Suprapubic skin (tissue), 4 donors: ENCODE measurements around the gene PROP1. TPM values are rescaled to one million over a fixed set of nuclear protein-coding genes. Genes with fewer than 3 reads are reported as not detected.
"Not testable (repeated sequence)": the region's sequence is repeated elsewhere in the genome, so short reads cannot be mapped to it uniquely, and the experiment has no call there.

Source experiments
- DNase-seq, 2 donors: peaks; one replicate each; pipeline ENCODE4 v3.0.0-alpha.2; 2019; ENCODE audit warnings: low spot score in 2 of 2
- H3K27ac ChIP-seq: fragments of 200-600 bp; sonication (generic); one replicate; pipeline ENCODE4 v1.5.1; 2019
- H3K27me3 ChIP-seq: fragments of 200-600 bp; sonication (generic); one replicate; pipeline ENCODE4 v1.5.1; 2019
- H3K36me3 ChIP-seq: fragments of 200-600 bp; sonication (generic); one replicate; pipeline ENCODE4 v1.5.1; 2019
- H3K4me1 ChIP-seq: fragments of 200-600 bp; sonication (generic); one replicate; pipeline ENCODE4 v1.5.1; 2019
- H3K4me3 ChIP-seq: fragments of 200-600 bp; sonication (generic); one replicate; pipeline ENCODE4 v1.5.1; 2019; ENCODE audit warnings: mild to moderate bottlenecking
- H3K9me3 ChIP-seq: fragments of 200-600 bp; sonication (generic); one replicate; pipeline ENCODE4 v1.5.1; 2019
- EP300 ChIP-seq: sonication (generic); formaldehyde crosslinking; IDR thresholded peaks from one replicate; pipeline ENCODE4 v1.6.1; 2017; ENCODE audit warnings: antibody characterized with exemption
- POLR2A ChIP-seq, 2 donors: fragments of 450-650 bp; IDR thresholded peaks; one replicate each; pipeline ENCODE4 v1.6.1; 2017; ENCODE audit warnings: antibody characterized with exemption in 2 of 2, mild to moderate bottlenecking in 2 of 2, moderate library complexity in 2 of 2
- POLR2AphosphoS5 ChIP-seq, 3 donors: sonication (generic); formaldehyde crosslinking; IDR thresholded peaks; one replicate each; pipeline ENCODE4 v1.6.1; 2017; ENCODE audit warnings: antibody characterized with exemption in 3 of 3
- WGBS: methylation state at CpG from one replicate; pipeline ENCODE4 v1.1.5; 2018; 5-methylcytosine and 5-hydroxymethylcytosine counted together
- total RNA-seq, 4 donors: library from RNA; depleted of rRNA; stranded (reverse); fragments of >200 nt; gene quantifications; one replicate each; pipeline ENCODE4 v1.1.0, GENCODE V29; 2016
- TF ChIP-seq, protein P1 (sequence below), 2 donors: fragments of 200-600 bp in 1 of 2; fragments of 450-650 bp in 1 of 2; sonication (generic) in 1 of 2; IDR thresholded peaks; one replicate each; pipeline ENCODE4 v1.5.1; 2016 to 2019; ENCODE audit warnings: antibody characterized with exemption in 2 of 2, mild to moderate bottlenecking in 1 of 2, moderate library complexity in 1 of 2

The PROP1 gene
- total RNA-seq, 4 donors from 2014 or later = not detected

DNA sequence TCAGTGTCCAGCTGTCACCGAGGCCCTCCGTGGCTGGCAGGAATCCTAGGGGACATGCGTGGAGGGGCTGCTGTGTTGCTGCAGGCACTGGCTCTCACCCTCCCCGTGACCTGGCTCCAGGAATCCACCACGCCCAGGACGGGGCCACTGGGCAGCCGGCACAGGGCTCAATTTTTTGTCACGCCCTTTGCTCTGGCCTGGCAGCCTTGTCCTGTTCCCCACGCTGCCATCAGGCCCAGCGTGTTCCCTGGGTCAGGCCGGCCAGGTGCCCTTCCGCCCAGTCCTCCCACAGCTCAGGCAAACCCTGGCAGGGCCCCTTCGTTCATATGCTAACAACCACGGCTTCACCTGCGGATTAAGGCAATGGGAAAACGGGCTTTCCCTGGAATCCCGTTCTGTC lies 37.3 kb downstream of the PROP1 start:
- Histone ChIP-seq H3K36me3 (no peaks in the 10 kb centered on the region), H3K4me1 (no peaks in the 10 kb centered on the region), H3K27ac (no peak overlapping the region), H3K27me3 (no peaks in the 10 kb centered on the region), H3K9me3 (no peaks in the 10 kb centered on the region), H3K4me3 (no peak overlapping the region)
- peak in 1 of 2 donors; percentile 76 for DNase-seq
- TF ChIP-seq, protein P1, sequence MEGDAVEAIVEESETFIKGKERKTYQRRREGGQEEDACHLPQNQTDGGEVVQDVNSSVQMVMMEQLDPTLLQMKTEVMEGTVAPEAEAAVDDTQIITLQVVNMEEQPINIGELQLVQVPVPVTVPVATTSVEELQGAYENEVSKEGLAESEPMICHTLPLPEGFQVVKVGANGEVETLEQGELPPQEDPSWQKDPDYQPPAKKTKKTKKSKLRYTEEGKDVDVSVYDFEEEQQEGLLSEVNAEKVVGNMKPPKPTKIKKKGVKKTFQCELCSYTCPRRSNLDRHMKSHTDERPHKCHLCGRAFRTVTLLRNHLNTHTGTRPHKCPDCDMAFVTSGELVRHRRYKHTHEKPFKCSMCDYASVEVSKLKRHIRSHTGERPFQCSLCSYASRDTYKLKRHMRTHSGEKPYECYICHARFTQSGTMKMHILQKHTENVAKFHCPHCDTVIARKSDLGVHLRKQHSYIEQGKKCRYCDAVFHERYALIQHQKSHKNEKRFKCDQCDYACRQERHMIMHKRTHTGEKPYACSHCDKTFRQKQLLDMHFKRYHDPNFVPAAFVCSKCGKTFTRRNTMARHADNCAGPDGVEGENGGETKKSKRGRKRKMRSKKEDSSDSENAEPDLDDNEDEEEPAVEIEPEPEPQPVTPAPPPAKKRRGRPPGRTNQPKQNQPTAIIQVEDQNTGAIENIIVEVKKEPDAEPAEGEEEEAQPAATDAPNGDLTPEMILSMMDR (IDR thresholded peaks at IDR 0.05) = no peak
- TF ChIP-seq POLR2AphosphoS5 (IDR thresholded peaks at IDR 0.05) (no peak), POLR2A (IDR thresholded peaks at IDR 0.05) (no peak), EP300 (no peak)
- 58% methylated on average over 17 of the region's 17 CpGs for WGBS

DNA sequence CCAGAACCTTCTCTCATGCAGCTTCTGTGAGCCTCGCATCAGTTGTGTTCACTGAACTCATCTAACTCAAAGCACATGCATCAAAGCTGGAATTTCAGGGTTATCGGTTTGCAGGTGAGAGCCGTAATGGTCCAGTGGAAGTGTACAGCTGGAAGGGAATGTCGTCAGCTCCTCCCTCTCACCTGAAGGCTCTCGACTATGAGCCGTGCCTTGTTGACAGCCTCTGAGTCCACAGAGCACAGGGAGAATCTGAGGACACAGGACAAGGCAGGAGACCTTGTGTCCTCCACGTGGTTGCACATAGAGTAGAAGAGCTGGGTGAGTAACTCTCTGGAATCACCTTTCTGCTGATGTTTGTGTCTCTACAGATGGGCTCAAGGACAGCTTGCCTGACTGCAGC lies 38.8 kb downstream of the PROP1 start:
- no peak for DNase-seq
- TF ChIP-seq POLR2AphosphoS5 (IDR thresholded peaks at IDR 0.05) (no peak), EP300 (no peak), POLR2A (IDR thresholded peaks at IDR 0.05) (no peak)
- TF ChIP-seq, protein P1 (IDR thresholded peaks at IDR 0.05) = no peak
- no peak overlapping the region for H3K4me3 ChIP-seq
- no peak overlapping the region for H3K27ac ChIP-seq
- no peaks in the 10 kb centered on the region for H3K4me1 ChIP-seq
- no peaks in the 10 kb centered on the region for H3K9me3 ChIP-seq
- H3K27me3 ChIP-seq = no peaks in the 10 kb centered on the region
- 79% methylated on average over 7 of the region's 7 CpGs for WGBS
- H3K36me3 ChIP-seq = no peaks in the 10 kb centered on the region

DNA sequence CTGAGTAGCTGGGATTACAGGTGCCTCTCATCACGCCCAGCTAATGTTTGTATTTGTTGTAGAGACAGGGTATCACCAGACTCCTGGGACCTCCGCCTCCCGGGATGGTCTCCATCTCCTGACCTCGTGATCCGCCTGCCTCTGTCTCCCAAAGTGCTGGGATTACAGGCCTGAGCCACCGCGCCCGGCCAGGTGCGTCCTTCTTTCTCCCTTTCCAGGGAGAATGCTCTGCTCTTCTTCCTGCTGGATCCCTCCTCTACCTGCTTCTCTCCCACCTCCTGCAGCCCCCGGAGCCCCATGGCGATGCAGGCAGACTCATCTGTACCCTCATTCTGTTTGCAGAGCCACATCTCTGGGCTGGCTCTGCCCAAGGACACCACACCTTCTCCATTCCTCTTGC lies 42.9 kb downstream of the PROP1 start:
- H3K4me3 ChIP-seq, H3K36me3 ChIP-seq, H3K27ac ChIP-seq, H3K27me3 ChIP-seq, H3K4me1 ChIP-seq, H3K9me3 ChIP-seq, DNase-seq: not testable (repeated sequence)
- 96% methylated on average over 10 of the region's 11 CpGs for WGBS

DNA sequence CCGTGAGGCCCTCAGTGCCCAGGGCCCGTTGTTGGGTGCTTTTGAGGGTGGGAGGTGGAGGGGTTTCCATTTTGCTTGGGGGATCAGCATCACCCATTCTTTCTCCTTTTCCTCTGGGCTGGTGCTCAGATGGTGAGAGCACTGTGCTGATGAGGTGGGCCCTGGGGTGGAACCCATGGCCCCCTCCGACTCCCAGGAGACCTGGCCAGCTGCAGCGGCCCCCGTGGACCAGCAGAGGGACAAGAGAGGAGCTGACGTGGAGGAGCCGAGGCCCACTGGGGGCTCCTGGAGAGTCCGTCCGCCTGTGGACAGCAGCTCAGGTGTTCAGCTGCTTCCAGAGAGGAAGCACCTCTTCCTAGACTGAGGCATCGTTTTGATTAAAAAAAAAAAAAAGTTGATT lies 46.4 kb downstream of the PROP1 start:
- not testable (repeated sequence) for H3K9me3 ChIP-seq, DNase-seq, H3K27ac ChIP-seq, H3K36me3 ChIP-seq, H3K4me1 ChIP-seq, H3K4me3 ChIP-seq, H3K27me3 ChIP-seq
- 75% methylated on average over 3 of the region's 10 CpGs for WGBS

DNA sequence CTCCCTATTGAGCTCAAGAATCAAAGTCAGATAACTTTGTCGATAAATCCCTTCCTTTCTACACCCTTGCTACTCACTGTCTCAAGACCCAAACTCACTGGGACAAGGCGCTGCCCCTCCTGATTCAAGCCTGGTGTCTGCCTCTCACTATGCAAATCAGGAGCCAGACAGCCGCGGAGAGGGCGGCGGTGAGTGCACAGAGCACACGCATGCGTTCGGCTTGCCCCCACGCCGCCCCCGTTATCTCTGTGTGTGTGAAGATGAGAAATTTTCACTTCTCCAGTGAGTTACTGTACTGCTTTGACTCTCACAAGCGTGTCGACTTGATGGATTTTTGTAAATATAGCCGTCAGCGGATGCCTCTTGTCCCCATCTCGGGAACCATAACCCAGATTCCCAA lies 47.0 kb downstream of the PROP1 start:
- not testable (repeated sequence) for H3K9me3 ChIP-seq, H3K4me1 ChIP-seq, DNase-seq, H3K27ac ChIP-seq, H3K36me3 ChIP-seq, H3K27me3 ChIP-seq, H3K4me3 ChIP-seq
- no CpG with 5 or more reads among the region's 17 CpGs for WGBS

DNA sequence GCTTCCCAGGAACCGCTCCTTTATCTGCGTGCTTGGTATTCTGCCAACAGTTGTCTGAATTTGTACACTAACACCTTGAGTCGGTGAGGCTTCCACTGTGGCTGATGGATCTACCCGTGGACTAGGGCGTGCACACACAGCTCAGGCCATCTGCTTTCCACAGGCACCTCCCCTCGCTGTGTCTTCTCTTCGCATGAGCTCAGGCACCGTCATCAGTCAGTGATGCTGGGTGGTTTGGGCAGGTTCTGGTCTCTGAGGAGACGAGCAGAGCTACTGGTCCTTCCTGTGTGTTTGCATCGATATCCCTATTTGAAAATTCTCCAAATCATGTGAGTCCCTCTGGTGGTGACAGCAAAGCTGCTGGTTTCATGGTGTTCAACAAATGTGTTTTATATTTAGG lies 48.1 kb downstream of the PROP1 start:
- not testable (repeated sequence) for DNase-seq
- 69% methylated on average over 4 of the region's 10 CpGs for WGBS

DNA sequence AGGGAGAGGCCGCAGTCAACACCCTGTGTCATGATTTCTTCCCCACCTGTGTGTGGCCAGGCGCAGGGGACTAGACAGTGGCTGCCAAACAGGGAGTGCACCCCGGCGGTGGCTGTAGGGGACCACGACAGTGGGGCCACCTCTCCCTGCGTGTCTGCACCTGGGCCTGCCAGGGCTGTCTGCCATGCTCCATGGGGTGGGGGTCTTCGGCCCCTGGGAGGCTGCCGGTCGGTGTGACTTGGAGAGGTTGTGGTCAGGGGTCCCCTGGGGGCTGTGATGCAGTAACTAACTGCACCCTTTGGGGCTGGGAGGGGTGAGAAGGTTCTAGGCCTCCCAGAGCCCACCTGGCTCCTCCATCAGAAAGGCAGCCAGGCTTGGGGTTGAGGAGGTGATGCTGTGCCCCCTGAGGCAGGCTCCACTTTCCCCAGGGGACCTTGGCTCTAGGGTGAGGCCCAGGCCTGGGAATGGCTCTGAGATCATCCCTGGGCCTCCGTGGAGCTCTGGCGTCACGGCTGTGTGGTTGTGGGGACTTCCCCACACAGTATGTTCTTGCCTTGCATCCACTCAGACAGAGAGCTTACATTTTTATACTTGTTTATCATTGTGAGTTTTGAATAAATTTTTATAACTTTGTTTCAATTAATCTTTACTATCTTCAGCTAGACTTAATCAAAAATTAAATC lies 50.3 kb downstream of the PROP1 start:
- 52% methylated on average over 3 of the region's 12 CpGs for WGBS
- H3K27ac ChIP-seq, H3K9me3 ChIP-seq, H3K36me3 ChIP-seq, H3K4me3 ChIP-seq, H3K27me3 ChIP-seq, H3K4me1 ChIP-seq, DNase-seq: not testable (repeated sequence)

More for the DNA sequence above, 48.1 kb downstream of the PROP1 start:
- H3K9me3 ChIP-seq, H3K27me3 ChIP-seq, H3K4me3 ChIP-seq, H3K27ac ChIP-seq, H3K4me1 ChIP-seq, H3K36me3 ChIP-seq: not testable (repeated sequence)

DNA sequence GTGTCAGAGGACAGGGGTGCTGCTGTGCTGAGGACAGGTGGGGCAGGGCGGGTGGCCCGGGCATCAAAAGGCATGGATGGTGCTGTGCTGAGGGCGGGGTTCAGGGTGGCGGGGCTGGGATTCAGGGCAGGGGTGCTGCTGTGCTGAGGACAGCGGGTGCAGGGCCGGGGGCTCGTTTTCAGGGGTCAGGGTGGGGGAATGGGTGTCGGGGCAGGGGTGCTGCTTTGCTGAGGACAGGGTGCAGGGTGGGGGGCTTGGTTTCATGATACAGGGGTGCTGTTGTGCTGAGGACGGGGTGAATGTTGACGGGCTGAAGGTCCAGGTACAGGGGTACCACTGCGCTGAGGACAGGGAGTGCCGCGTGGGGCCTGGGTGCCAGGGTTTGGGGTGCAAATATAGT lies 50.9 kb downstream of the PROP1 start:
- not testable (repeated sequence) for H3K4me1 ChIP-seq, H3K36me3 ChIP-seq, H3K9me3 ChIP-seq, DNase-seq, H3K27ac ChIP-seq, H3K4me3 ChIP-seq, H3K27me3 ChIP-seq
- 92% methylated on average over 13 of the region's 13 CpGs for WGBS

DNA sequence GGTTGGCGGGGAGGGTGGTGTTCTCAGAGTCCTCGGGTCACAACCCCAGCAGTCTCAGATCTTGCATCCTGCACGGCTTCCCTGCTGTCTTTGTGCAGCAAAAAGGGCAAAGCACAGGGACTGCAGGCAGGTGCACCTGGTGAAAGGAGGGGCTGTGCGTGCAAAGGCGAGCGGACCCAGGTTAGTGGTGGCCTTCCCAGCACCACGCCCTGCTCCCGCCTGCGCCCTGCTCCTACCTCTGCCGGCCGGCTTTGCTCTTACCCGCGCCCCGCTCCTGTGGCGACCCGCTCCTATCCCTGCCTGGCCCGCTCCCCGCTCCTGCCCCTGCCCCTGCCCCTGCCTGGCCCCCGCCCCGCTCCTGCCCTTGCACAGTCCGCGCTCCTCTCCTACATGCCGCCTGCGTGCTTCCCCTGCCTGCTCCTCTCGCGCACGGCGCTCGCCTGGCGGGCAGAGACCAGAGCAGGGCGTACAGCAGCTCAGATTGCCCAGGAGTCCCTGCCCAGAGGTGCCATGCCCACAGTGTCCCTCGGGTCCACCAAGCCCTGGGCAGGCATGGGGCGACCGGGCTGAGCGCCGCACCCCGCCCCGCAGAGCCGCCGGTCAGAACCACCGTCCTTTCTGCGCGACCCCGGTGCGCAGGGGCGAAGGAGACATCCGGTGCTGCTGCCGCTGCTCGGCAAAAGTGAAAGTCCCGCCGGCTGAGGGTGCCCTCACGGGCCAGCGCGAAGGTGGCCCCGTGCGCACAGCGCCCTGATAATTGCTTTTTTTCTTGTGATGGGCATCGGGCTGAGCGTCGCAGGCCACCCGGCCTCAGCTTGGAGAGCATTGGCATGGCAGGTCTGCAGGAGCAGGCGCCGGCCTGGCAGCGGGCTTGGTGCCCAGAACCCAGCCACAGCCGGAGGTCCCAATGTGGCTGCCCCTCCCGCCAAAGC lies 52.0 kb downstream of the PROP1 start:
- DNase-seq, H3K36me3 ChIP-seq, H3K4me1 ChIP-seq, H3K9me3 ChIP-seq, H3K27ac ChIP-seq, H3K27me3 ChIP-seq: not testable (repeated sequence)
- 30% methylated on average over 4 of the region's 66 CpGs for WGBS
- peak overlapping the region; percentile 45 for H3K4me3 ChIP-seq

DNA sequence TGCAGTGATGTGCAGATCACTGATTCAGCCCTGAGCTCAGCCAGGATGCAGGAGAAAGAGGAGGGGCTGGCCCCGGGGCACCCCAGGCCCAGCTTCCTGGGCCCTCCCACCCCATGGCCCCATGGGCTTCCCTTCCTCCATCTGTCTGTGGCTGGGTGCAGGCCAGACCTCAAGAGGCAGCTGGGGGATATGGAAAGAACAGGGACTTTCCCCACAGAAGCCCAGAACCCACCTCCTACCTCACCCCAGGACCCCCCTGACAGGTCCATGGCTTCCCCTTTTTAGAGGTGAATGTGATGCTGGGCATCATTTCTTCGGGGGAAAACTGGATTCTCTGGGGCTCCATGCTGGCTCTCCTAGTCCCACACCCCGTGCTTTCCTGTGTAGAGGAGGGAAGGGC lies 53.1 kb downstream of the PROP1 start:
- H3K36me3 ChIP-seq, DNase-seq, H3K27ac ChIP-seq, H3K9me3 ChIP-seq, H3K27me3 ChIP-seq, H3K4me1 ChIP-seq, H3K4me3 ChIP-seq: not testable (repeated sequence)
- WGBS = 38% methylated on average over 2 of the region's 3 CpGs
